Glomerular visceral epithelial cell (primary cell): Measurements from ENCODE around the gene VGF.
"Not testable (repeated sequence)": the region's sequence is repeated elsewhere in the genome, so short reads cannot be mapped to it uniquely, and the experiment has no call there.

ENCODE experiments used
- DNase-seq: peaks from one replicate; pipeline ENCODE4 v3.0.0-alpha.2; 2016; ENCODE audit errors: extremely low spot score

VGF gene

DNA sequence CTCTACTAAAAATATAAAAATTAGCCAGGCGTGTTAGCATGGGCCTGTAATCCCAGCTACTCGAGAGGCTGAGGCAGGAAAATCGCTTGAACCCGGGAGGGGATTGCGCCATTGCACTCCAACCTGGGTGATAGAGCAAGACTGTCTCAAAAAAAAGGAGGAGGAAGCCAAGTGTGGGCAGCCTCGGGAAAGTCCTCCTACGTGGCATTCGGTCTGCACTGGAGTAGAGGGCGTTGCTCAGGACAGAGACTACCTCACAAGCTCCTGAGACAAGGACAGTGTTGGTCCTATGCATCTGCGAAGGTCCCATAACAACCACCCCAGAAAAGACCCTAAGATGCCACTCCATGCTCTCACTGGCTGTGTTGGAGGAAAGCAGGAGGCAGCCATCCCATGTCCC, 48.5 kb downstream of the VGF start:
- no peak for DNase-seq

- no peak for DNase-seq
Measured at GRCh38 chr7:101115215-101115614, 50.2 kb downstream of the VGF start.

- DNase-seq = no peak
Measured at GRCh38 chr7:101114492-101114891, 50.9 kb downstream of the VGF start.

DNA sequence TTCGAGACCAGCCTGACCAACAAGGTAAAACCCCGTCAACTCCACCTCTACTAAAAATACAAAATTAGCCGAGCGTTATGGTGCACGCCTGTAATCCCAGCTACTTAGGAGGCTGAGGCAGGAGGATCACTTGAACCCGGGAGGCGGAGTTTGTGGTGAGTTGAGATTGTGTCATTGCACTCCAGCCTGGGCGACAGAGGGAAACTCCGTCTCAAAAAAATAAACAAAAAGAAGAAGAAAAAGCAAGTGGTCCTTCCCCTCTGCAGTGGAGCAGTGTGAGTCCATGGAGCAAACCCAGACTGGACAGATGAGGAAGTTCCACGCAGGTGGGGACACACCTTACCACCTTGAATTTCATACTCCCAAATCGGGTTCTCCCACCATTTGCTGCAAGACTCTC, 51.5 kb downstream of the VGF start:
- no peak for DNase-seq

GRCh38 chr7:101113140-101113539, 52.2 kb downstream of the VGF start:
- not testable (repeated sequence) for DNase-seq
